Measurements from ENCODE around the gene AGAP1.
A peak's percentile ranks its signal among the peaks of the same experiment; 100 is the strongest.

Gene AGAP1

DNA sequence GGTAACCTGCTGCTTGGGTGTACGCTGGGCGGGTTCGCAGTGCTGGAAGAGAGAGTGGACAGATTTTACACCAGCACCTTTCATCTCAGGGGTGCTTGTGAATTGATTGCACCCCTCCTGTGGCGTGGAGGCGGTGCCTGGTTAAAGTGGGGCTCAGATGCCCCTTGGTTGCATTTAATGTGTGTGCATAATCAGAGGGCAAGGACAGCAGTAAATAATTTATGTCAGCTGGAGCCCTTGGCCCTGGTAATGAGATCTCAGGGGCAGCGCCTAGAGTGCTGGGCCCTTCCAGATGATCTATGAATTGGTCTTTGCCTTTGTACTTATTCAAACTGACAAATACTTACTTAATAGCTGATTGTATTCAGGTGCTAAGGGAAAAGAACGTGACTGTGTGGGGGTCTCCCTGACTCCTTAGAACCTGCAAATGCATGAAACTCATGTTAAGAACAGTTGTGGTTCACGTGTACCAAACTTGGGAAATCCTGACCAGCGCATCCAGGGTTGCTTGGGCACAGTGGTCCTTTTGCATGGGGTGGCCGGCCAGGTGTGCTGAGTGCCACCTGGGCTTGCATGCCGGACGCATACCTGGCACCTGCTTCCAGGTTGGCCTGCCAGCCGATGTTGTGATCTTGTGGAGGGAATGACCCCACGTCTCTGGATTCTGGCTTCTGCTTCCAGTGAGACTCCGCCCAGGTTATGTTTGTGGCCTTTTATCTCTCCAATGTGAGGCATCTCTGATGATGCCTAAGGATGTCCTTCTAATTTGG is 118.5 kb downstream of the AGAP1 start:
- DNase-seq = peak; percentile 59

DNA sequence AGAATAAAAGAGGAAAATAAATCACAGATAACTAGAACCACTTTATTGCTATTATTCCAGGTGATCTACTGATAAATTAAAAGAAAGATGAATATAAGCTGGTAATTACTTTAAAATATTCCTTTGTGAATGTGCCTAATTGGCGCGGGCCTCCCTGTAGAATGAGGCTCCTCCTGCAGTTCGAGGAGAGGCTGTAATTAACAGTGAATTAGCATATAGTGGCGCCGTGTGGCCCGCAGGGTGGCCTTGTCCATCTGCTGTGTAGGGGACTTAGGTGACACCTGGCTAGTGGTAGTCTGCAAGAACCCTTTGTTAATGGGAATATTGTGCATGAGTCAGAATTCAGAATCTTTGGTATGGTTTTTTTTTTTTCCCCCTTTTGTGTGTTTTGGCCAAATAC is 119.8 kb downstream of the AGAP1 start:
- DNase-seq = no peak

DNA sequence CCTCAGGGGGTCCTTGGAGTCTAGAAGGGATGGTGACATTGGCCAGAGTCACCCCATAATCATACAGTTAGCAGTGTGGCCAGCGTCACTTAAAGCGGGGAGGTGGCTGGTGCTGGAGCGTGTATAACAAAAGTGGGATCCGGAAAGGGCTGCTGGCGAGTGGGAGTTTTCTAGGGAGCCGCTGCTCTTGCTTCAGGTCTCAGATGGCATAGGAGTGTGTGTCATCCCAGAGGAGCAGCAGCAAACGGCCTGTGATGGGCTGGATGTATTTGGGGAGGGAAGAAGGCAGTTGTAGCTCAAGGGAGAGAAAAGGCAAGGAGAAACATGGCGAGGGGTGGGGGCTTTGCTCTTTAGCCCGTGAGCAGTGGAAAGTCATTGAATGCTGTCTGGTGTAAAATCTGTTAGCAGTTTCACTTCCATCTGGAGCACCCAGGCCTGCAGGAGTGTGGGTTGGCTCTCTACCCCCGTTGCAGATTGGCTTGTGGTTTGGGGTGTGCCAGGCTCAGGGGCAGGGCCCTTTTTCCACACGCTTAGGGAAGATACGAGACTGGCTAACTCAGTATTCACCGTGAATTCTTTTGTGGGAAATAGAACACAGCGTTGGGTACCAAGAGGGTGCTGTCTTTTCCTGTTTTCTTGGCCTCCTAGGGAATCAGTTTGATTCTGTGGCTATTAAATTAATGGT is 120.5 kb downstream of the AGAP1 start:
- no peak for DNase-seq

DNA sequence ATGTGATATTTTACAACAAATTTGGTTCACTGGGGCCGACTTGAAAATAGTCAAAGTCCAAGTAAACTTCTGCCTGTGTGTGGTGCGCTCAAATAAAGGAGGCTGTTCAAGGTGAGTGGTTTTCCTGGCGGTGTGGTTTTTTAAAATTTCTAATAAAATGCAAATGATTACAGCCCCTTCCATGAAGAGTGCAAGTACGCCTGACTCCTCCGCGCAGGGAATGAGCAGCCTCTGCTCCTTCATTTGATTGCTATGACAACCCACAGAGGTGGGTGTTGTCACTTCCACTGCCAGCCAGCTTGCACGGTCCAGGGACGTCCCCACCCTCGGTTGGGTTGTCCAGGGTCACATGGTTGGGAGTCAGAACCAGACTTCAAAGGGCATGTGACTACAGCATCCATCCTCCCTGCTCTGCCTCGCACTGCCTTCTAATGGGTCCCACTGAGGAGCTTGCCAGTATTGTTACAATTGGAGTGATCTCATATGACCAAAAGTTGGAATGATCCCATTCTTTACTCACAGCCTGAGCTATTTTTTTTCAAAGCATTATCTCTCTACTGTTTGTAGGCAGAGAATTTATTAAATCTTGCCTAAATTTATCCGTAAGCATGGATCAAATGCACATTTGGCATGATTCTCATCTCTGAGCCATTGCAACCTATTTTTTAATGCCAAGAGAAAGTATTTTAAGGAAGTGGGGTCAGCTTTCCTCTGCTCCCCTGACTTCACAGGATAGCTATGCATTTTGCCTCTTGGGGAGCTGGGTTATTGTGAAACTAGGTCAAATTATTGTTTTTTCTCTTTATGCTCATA is 121.3 kb downstream of the AGAP1 start:
- DNase-seq = no peak

DNA sequence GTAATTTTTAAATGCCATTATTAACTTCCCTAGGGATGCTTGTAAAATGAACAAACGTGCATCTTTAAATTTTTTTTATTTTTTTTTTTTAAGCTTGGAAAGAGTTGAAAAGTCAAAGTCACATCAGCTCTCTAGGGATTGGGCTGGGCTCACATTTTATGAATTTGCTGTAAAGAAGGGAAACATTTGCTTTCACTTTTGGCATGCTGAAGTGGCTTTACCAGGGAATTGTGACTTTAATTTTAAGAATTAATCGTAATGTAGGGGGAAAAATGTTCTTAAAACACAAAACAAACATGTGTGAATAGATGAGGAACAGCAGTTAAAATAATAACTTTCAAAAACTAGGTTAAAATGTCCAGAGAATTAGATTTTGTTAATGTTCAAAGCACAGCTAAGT is 123.0 kb downstream of the AGAP1 start:
- DNase-seq = no peak

DNA sequence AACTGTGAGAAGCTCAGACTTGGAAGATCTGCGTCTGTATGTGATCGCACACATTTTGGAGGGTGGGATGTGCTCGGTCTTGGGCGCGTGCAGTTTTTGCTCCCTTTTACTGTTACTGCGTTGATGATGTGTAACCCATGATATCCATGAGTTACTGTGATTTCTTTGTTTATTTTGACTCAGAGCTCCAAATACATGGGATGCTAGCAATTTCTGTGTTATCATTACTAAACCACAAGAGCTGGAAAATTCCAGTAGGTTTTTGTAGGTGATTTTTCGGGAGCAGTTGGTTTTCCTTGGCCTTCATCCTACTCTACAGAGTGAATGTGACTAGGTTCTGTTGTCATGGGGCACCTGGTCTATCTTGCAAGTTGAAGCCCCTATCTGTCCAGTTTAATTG is 124.2 kb downstream of the AGAP1 start:
- DNase-seq = no peak

DNA sequence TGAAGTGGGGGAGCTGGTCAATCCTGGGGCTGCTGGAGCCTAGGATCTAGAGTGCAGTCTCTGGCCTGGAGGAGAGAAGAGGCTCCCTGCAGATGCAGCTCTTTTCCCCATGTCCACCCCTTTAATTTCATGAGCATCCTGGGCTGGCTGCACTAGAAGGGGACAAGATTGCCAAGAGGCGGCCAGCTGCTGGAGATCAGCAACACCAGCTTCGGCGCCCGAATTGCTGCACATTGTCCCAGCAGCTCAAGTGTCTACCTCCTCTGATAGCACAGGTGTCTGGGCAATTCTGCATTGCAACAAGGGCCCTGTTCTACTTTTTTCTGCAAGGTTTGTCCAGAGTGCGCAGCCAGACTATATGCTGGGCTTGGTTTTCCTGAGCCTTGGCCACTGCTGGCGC is 125.7 kb downstream of the AGAP1 start:
- DNase-seq = no peak

DNA sequence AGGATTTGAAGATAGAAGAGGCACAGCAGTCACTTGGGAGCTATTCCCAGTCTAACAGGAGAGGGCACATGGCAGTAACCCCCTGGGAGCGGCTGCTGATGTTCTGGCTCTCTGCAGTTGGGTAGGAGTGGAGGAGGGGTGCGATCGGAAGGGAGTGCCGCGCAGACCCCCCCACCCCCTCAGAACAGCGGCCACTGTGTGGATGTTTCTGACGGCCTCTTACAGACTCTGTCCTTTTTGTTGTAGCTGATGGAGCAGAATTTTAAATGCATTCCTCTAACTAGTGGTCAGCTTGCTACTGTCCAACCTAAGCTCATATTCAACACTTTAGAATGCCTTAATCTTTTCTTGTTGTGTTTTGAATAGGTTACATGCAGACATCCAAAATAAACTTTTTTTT is 127.9 kb downstream of the AGAP1 start:
- DNase-seq = no peak

DNA sequence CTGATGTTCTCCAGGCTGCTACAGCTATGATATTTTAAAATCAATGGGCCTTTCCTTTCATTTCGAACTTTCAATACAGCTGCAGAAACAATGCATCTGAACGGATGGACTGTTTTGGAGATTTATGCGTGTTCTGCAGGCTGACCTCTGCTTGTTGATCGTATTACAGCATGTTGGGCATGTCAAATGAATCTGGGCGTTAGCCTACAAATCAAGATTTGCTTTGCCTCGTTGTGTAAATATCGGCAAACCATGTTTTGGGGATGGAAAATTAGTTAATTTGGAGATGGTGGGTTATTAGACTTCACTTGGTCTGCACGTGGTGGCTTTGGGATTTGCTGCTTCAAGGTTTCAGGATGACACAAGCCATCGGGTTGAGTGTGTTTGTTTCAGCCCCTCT is 129.3 kb downstream of the AGAP1 start:
- DNase-seq = no peak

DNA sequence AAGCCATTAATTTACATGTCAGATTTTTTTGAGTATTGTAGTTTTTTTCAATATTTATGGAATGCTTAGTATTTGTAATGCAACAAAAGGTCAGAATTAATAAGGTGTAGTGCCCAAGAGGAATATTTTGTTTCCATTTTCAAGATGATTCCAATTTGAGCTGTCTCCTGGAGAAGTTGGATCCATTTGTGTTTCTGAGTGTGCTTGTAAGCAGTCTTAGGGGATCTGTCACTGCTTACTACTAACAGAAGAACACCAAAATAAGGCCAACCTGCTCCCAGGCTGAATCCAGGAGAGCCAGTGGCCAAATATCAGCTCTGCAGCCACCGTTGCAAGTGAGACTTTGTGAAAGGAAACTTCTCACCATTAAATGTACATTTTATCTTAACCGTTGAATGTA is 129.9 kb downstream of the AGAP1 start:
- no peak for DNase-seq

DNA sequence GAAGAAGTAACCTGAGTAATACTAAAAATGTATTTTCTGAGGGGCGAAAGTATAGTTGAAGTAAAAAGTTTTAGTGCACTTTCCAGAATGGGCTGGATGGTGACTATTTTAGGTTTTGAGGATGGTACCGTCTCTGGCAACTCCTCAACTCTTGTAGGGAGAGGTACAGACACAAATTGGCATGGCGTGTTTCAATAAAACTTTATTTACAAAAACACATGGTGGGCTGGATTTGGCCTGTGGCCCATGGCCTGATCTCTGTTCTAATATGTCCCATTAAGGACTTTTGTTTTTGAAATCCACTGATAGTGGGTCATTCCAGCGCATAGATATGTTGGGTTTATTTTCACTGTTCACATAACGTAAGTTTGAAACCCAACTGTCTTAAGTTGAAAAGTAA is 132.8 kb downstream of the AGAP1 start:
- DNase-seq = no peak

DNA sequence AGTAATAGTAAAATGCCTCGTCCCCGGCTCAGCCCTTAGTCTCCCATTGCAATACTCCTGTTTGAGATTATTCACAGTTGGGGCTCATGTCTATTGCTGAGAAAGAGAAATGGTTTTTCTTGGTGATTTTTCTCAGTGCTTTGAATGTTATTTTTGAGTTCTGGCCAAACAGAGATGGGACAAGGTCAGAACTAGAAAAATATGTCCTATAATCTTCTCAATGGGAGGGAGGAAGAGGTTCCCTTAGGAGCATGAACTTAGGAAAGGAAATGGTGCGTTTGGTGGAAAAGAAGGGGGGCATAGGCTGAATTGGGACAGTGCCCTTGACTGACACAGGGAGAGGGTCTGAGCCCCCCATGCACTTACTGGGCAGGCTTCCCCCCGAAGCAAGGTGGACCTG is 133.8 kb downstream of the AGAP1 start:
- DNase-seq = no peak

DNA sequence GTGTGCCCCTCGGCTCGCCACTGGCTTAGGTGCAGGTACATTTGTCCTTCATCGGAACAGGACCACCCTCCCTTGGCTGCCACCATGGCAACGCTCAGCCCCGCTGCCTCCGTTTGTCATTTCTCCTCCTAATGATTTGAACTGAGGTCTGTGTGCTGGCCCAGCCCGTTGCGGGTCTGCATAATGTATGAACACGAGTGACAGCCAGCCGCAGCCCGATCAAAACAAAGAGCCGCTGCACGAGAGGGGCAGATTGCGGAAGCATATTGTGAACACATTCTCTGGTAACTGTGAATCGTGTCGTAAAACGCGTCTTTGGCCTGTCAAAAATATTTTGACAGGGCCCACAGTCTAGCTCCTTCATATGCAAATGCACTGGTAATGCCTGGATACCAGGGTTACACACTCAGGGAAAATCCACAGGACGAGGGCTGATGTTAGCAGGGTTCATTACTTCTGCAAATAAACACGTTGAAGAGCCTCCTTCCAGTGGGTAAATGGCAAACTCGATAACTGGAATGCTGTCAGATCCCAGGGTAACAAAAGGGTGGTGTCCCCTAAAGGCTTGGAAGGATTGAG is 137.0 kb downstream of the AGAP1 start:
- no peak for DNase-seq

DNA sequence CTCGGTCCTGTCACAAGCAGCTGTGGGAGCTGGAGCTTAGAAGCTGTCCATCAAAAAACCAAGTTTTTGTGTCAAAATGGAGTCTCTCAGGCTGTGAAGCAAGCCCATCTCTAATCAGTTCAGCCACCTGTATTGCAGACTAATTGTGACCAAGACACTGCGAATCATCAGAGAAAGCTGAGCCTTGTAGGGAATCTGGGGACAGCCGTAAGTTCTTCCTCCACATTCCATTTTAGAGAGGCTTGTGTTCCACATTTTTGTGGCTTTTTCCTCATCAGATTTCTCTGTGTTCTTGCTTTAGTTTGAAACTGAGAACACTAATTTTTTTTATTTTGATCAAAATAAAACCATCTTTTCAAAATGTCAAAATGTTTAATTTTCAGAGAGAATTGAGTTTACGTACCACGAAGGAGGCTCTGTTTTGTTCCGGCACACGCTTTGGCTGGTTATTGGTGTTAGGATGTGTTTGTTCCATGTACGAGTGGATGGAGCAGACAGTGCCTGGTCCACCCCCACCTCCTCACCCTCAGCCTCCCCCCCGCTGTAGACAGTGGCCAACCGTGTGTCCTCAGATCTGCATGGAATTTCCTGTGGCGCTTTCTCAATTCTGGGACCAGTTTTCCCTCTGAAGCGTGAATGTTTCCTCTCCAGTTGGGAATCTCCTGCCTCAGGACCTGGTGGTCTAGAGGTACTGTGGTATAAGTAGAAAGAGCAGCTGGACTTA is 140.8 kb downstream of the AGAP1 start:
- DNase-seq = no peak

DNA sequence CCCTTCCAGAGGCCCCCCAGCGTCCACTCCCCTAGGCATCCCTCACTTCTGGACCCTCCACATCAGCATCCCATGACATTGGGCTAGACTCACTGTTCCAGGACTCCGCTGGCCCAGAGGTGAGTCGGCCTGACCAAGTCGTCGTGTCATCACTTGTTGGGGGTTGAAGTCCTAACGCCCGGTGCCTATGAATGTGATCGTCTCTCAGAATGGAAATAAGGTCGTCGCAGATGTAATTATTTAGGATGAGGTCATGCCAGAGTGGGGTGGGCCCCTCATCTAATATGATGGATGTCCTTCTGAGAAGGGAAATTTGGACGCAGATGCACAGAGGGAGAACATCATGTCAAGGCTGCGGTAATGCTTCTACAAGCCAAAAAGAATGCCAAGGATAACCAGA is 142.7 kb downstream of the AGAP1 start:
- DNase-seq = no peak

DNA sequence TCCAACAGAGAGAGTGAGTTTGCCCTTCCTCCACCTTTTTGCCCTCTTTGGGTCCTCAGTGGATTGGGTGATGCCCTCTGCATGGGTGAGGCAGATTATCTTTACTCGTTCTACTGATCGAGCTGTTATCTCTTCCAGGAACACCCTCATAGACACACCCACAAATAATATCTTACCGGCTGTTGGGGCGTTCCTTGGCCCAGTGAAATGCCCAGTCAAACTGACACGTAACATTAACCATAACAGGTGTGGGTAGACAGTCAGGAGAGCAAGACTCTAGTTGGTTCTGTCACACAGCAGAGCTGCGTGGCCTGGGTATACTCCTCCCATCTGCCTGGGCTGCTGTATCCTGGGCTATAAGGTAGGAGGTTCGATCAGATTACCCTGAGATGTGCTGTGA is 144.1 kb downstream of the AGAP1 start:
- DNase-seq = no peak

DNA sequence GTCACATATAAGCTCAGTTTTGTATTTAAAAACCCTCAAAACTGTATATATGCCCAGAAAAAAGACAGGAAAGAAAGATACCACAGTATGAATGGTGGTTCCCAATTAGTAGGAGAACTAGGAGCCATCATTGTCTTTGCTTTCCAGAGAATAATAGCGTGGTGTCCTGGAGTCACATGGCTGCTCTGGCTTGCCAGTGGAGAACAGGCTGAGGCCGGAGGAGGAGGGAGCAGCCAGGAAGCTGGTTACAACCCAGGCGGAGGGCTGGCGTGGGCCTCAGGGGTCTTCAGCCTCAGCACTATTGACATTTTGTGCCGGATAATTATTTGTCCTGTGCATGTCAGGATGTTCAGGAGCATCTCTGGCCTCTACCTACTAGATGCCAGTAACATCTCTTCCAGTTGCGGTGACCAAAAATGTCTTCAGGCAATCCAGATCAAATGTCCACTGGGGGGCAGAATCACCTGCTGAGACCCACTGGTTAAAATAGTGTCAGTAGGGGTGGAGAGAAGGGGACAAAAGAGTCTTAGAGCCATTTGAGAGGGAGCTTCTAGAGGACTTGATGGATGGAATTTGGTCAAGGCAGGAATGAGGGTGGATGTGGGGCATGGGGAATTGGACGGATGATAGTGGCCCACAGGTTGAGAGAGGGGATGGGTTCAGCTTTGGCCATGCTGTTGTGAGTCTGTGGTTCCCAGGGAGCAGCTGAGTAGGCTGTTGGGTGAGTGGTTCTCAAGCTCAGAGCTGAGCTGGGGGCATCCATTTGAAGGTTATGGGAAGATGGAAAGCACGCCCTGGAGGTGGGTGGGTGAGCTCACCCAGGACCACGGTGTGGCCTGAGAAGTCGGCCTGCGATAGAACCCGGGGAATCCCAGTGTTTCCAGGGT is 144.9 kb downstream of the AGAP1 start:
- DNase-seq = no peak

DNA sequence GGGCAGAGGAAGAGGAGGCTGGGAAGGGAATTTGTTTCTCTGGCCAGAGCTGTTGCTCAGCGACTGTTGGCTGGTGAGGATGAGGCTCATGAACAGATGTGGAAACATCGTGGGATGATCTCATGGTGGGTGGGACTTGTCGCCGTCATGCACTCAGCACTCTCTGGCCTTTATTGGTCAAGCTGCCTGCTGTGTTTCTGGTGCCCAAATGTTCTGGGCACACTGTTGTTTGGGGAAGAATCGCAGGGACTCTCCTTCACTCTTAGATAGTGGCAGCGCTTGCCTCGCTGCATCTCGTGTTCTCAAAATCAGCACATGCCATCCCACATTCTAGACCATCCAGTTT is 145.6 kb downstream of the AGAP1 start:
- peak; percentile 46 for DNase-seq

DNA sequence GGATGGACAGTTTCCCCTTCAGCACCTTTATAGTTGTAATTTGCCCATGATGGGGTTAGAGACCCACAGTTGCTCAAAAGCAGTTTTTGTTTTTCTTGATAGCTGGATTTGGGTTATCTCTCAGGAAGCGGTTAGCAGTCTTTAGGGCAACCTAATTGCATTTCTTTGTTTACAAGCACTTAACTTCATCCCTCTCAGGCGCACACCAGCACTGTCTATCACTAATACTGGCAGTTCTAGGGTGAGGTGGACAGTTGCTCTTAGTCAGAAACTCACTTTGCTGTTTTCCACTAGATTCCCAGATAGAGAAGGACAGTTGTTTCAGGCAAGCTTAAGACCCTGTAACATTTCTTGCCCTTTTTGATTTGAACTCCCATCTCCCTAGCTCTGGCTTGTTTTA is 146.0 kb downstream of the AGAP1 start:
- DNase-seq = no peak

DNA sequence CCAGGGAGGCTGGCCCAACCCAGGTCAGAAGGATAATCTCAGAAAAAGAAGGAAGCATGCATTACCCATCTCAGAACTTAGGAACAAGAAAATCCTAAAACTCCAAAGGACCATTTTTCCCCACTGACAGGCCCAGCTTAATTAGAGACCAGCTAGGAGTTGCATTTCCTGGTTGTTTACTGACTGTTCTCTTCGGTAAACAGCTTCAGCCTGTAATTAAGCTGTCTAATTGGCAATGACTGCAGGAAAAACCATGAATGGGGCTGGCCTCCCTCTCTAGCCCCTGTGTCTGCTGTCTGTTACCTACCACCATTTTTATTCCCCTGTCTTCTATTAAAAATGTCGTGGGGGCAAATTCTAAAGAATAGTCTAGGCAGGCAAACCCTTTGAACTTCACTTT is 146.5 kb downstream of the AGAP1 start:
- DNase-seq = no peak

DNA sequence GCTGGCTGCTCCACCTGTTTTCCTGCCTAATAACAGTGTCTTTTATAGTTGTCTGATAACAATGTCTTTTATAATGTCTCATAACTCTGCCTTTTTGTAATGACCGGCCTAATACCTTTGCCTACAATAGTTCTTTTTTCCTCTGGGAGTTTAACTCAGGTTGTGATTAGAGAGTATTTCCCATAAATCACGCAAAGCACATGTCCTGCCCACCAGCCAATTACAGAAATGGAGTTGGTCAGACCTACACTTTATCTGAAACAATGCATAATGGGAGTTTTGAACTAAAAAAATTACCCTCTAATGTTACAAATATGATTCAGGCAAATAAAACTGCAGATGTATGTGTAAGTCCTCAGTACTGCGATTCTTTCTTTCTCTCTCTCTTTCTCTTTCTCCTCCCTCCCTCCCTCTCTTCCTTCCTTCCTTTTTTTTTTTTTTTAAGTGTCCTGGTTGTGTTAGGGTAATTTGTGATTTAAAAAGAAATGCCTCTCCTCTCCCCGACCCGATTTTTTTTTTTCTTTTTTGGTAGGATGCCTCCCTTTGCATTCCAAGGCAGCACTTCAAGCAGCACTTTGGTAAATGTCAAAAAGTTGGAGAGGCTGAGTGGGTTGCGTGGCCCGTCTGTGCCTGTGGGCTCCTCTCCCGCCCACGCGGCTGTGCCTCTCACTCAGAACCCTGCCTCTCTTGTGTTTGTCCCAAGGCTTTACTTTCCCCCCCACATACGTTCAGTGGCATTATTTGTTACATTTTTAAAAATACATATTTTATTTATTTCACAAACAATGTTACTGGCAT is 147.3 kb downstream of the AGAP1 start:
- no peak for DNase-seq
